Osteoblast (primary cell): ENCODE results near the gene MRPL21. TPM values are rescaled to one million over a fixed set of nuclear protein-coding genes. Genes with fewer than 3 reads are reported as not detected.
A peak's percentile ranks its signal among the peaks of the same experiment; 100 is the strongest.

Experiments used
- DNase-seq: peaks from one replicate; pipeline ENCODE4 v3.0.0; 2011; ENCODE audit warnings: low spot score, mixed read lengths; ENCODE audit not compliant: insufficient read length; ENCODE audit errors: missing footprints
- H2AFZ ChIP-seq: 2 replicates; pipeline ENCODE4 v1.6.0; 2011; ENCODE audit warnings: mild to moderate bottlenecking, low read length
- H3K27ac ChIP-seq: 2 replicates; pipeline ENCODE4 v1.5.1; 2011; ENCODE audit warnings: mild to moderate bottlenecking, low read depth, low read length, moderate library complexity
- H3K27me3 ChIP-seq: 2 replicates; pipeline ENCODE4 v1.6.0; 2012; ENCODE audit warnings: mild to moderate bottlenecking, control low read depth, inconsistent platforms, low read length, moderate library complexity; ENCODE audit not compliant: insufficient read depth
- H3K36me3 ChIP-seq: 2 replicates; pipeline ENCODE4 v1.5.1; 2011; ENCODE audit warnings: mild to moderate bottlenecking, low read length, control low read depth, moderate library complexity; ENCODE audit not compliant: insufficient read depth
- H3K4me1 ChIP-seq: 2 replicates; pipeline ENCODE4 v1.5.1; 2011; ENCODE audit warnings: mild to moderate bottlenecking, low read length, control low read depth, moderate library complexity; ENCODE audit not compliant: insufficient read depth
- H3K4me2 ChIP-seq: 2 replicates; pipeline ENCODE4 v1.6.0; 2011; ENCODE audit warnings: mild to moderate bottlenecking, low read length; ENCODE audit not compliant: insufficient read depth
- H3K4me3 ChIP-seq: fragments of 200-600 bp; sonication (generic); 3 replicates; pipeline ENCODE4 v1.5.1; 2012; ENCODE audit warnings: mild to moderate bottlenecking, low read length, inconsistent platforms; ENCODE audit not compliant: insufficient read depth
- H3K79me2 ChIP-seq: 2 replicates; pipeline ENCODE4 v1.6.0; 2012; ENCODE audit warnings: mild to moderate bottlenecking, low read length, control low read depth, inconsistent platforms; ENCODE audit not compliant: insufficient read depth
- H3K9me3 ChIP-seq: 2 replicates; pipeline ENCODE4 v1.5.1; 2011; ENCODE audit warnings: low read depth, low read length, control low read depth
- H4K20me1 ChIP-seq: 2 replicates; pipeline ENCODE4 v1.6.0; 2012; ENCODE audit warnings: mild to moderate bottlenecking, low read length, control low read depth; ENCODE audit not compliant: insufficient read depth
- CTCF ChIP-seq: IDR thresholded peaks from 2 replicates; pipeline ENCODE4 v1.5.1; 2011; ENCODE audit warnings: mild to moderate bottlenecking, low read depth, low read length, moderate library complexity; ENCODE audit errors: extremely low read depth
- total RNA-seq: library from RNA; depleted of rRNA; stranded (reverse); fragments of >200 nt; gene quantifications from 2 replicates; pipeline ENCODE4 v1.2.3, GENCODE V29; 2012

MRPL21 gene
- total RNA-seq, 1 donor, result 51.0 TPM

DNA sequence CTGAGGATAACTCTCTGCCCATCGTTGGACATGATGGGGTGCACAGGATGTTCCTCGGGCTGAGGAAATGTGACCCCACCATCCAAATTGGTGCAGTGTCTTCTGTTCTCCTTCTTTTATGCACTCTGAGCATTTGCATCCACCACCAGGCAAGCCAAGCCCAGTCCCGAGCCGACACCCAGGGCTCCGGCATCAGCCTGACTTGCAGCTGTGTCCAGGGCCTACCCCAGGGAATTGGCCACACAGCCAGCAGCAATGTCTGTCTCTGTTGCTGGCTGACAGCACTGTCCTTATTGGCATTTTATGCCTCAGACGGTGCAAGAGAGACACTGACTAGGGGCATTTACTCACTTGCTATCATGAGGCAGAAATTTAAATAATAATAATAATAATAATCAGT, 36.6 kb downstream of the MRPL21 start:
- Histone ChIP-seq H3K4me2 (no peak overlapping the region), H3K4me1 (peaks cover 12% of the 10 kb centered on the region), H3K4me3 (no peak overlapping the region), H3K36me3 (no peaks in the 10 kb centered on the region), H4K20me1 (no peaks in the 10 kb centered on the region), H3K27ac (no peak overlapping the region), H3K79me2 (no peaks in the 10 kb centered on the region), H3K9me3 (peaks cover 4% of the 10 kb centered on the region), H2AFZ (no peak overlapping the region), H3K27me3 (no peaks in the 10 kb centered on the region)
- TF ChIP-seq CTCF, result no peak
- no peak for DNase-seq

DNA sequence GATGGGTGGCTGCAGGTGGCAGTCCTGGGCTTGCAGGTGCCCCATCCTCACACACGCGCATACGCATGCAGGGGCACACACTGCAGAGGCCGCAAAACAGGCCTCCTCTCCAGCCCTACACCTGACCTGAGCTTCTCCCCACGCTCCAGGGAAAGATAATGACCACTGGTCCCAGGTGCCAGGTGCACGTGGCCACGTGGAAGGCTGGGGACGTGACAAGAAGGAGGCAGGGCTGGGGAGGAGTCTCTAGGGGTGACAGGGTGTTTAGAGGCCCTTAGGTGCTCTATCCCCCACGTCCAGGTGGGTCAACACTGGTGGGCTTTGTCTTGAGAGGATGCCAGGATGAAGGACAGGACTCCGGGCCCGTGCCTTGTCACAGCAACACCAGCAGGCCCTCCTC, 38.4 kb downstream of the MRPL21 start:
- DNase-seq, result peak; percentile 76
- Histone ChIP-seq H3K4me3 (no peak overlapping the region), H3K27ac (no peak overlapping the region), H3K27me3 (no peaks in the 10 kb centered on the region), H4K20me1 (no peaks in the 10 kb centered on the region), H3K36me3 (no peaks in the 10 kb centered on the region), H3K4me2 (no peak overlapping the region), H2AFZ (no peak overlapping the region), H3K9me3 (peaks cover 4% of the 10 kb centered on the region), H3K79me2 (no peaks in the 10 kb centered on the region), H3K4me1 (peaks cover 5% of the 10 kb centered on the region)
- TF ChIP-seq CTCF, result no peak

GRCh38 chr11:68863553-68864265, 39.9 kb downstream of the MRPL21 start:
- H3K36me3 ChIP-seq, result no peaks in the 10 kb centered on the region
- H3K9me3 ChIP-seq, result peaks cover 4% of the 10 kb centered on the region
- H3K79me2 ChIP-seq, result no peaks in the 10 kb centered on the region
- no peak for TF ChIP-seq CTCF
- H3K4me1 ChIP-seq, result no peaks in the 10 kb centered on the region
- no peak overlapping the region for H3K4me3 ChIP-seq
- DNase-seq, result no peak
- H3K27me3 ChIP-seq, result no peaks in the 10 kb centered on the region
- H2AFZ ChIP-seq, result no peak overlapping the region
- H4K20me1 ChIP-seq, result no peaks in the 10 kb centered on the region
- H3K4me2 ChIP-seq, result no peak overlapping the region
- H3K27ac ChIP-seq, result no peak overlapping the region

- no peak for TF ChIP-seq CTCF
- H3K27me3 ChIP-seq, result no peaks in the 10 kb centered on the region
- DNase-seq, result no peak
- no peak overlapping the region for H2AFZ ChIP-seq
- no peaks in the 10 kb centered on the region for H4K20me1 ChIP-seq
- H3K4me1 ChIP-seq, result no peaks in the 10 kb centered on the region
- H3K4me3 ChIP-seq, result no peak overlapping the region
- no peak overlapping the region for H3K27ac ChIP-seq
- H3K9me3 ChIP-seq, result peaks cover 4% of the 10 kb centered on the region
- no peak overlapping the region for H3K4me2 ChIP-seq
- H3K36me3 ChIP-seq, result no peaks in the 10 kb centered on the region
- H3K79me2 ChIP-seq, result no peaks in the 10 kb centered on the region
Measured at GRCh38 chr11:68862421-68862820, 41.2 kb downstream of the MRPL21 start.
